ENCODE results near the gene BCL7C. TPM values are rescaled to one million over a fixed set of nuclear protein-coding genes. Genes with fewer than 3 reads are reported as not detected.
"Not testable (repeated sequence)": the region's sequence is repeated elsewhere in the genome, so short reads cannot be mapped to it uniquely, and the experiment has no call there.

BCL7C gene
- 10 to 100 TPM; 19.9 to 34.5 TPM for total RNA-seq

GRCh38 chr16:30893744-30894539 is at the start of gene BCL7C:
BCL7C (minus strand) TSS chr16:30894077; CDS start chr16:30893944, 133 bp downstream.
- peak within 1 kb of the TSS; percentile 85 for H3K4me3 ChIP-seq
- H3K27ac ChIP-seq: peak within 1 kb of the TSS; percentile 85
- no peaks in the 10 kb centered on the region for H3K9me3 ChIP-seq
- DNase-seq: peak; percentile 95
- TF ChIP-seq CTCF (IDR thresholded peaks at IDR 0.05): no peak
- peaks cover 9% of the 10 kb centered on the region for H3K4me1 ChIP-seq
- H3K9ac ChIP-seq (ENCODE audit: low read depth in 2 of 2, low read length in 2 of 2): peak within 1 kb of the TSS; percentile 93 to 99
- no peaks in the 10 kb centered on the region for H3K27me3 ChIP-seq
- intact Hi-C loops (cut with DNase I): no loop called here
- H3K36me3 ChIP-seq: no peaks in the 10 kb centered on the region

- intact Hi-C loops (cut with DNase I): no loop called here
- peak overlapping the region in 1 of 2 donors; percentile 32 for H3K9ac ChIP-seq (ENCODE audit: low read depth in 2 of 2, low read length in 2 of 2)
- peaks cover 10% of the 10 kb centered on the region for H3K4me1 ChIP-seq
Observed at GRCh38 chr16:30942426-30942806, 48.5 kb upstream of the BCL7C start.

GRCh38 chr16:30941600-30942425 is 47.9 kb upstream of the BCL7C start:
- peak; percentile 84 for DNase-seq
- peak overlapping the region in 1 of 2 donors; percentile 32 for H3K9ac ChIP-seq (ENCODE audit: low read depth in 2 of 2, low read length in 2 of 2)
- no peaks in the 10 kb centered on the region for H3K36me3 ChIP-seq
- no peaks in the 10 kb centered on the region for H3K27me3 ChIP-seq
- peak; percentile 89 for TF ChIP-seq CTCF (IDR thresholded peaks at IDR 0.05)
- no peaks in the 10 kb centered on the region for H3K9me3 ChIP-seq
- peaks cover 10% of the 10 kb centered on the region for H3K4me1 ChIP-seq
- H3K4me3 ChIP-seq: no peak overlapping the region
- intact Hi-C loops (cut with DNase I): no loop called here
- peak overlapping the region; percentile 55 for H3K27ac ChIP-seq

More at GRCh38 chr16:30942426-30942806, 48.5 kb upstream of the BCL7C start:
- no peak for TF ChIP-seq CTCF (IDR thresholded peaks at IDR 0.05)
- Histone ChIP-seq H3K36me3 (no peaks in the 10 kb centered on the region), H3K9me3 (no peaks in the 10 kb centered on the region), H3K4me3 (no peak overlapping the region), H3K27me3 (no peaks in the 10 kb centered on the region), H3K27ac (peak overlapping the region; percentile 55)
- peak; percentile 32 for DNase-seq

GRCh38 chr16:30939571-30939970 is 45.7 kb upstream of the BCL7C start:
- H3K27ac ChIP-seq; intact Hi-C loops (cut with DNase I); H3K36me3 ChIP-seq; H3K4me3 ChIP-seq; DNase-seq; H3K27me3 ChIP-seq; H3K9ac ChIP-seq (ENCODE audit: low read depth in 2 of 2, low read length in 2 of 2); H3K9me3 ChIP-seq: not testable (repeated sequence)
- peaks cover 10% of the 10 kb centered on the region for H3K4me1 ChIP-seq

GRCh38 chr16:30937692-30938091 is 43.8 kb upstream of the BCL7C start:
- no peak overlapping the region for H3K27ac ChIP-seq
- no peak for DNase-seq
- H3K9ac ChIP-seq (ENCODE audit: low read depth in 2 of 2, low read length in 2 of 2): no peak overlapping the region
- no peaks in the 10 kb centered on the region for H3K9me3 ChIP-seq
- peaks cover 7% of the 10 kb centered on the region for H3K4me1 ChIP-seq
- no peak for TF ChIP-seq CTCF (IDR thresholded peaks at IDR 0.05)
- H3K4me3 ChIP-seq: no peak overlapping the region
- H3K27me3 ChIP-seq: no peaks in the 10 kb centered on the region
- no peaks in the 10 kb centered on the region for H3K36me3 ChIP-seq
- intact Hi-C loops (cut with DNase I): no loop called here

Data from colonic mucosa (tissue), 4 donors.